DOHH2 (cell line): ENCODE data around the gene KIF21A.

Experiments used
- CTCF ChIP-seq: fragments of 200-600 bp; sonication (generic); IDR thresholded peaks from one replicate; pipeline ENCODE4 v1.5.1; 2014; ENCODE audit warnings: antibody characterized with exemption, mild to moderate bottlenecking, low read depth, low read length; ENCODE audit not compliant: poor library complexity, severe bottlenecking
- EZH2phosphoT487 ChIP-seq: fragments of 200-600 bp; sonication (generic); IDR thresholded peaks from 2 replicates; pipeline ENCODE4 v1.6.1; 2017; ENCODE audit warnings: borderline replicate concordance, mild to moderate bottlenecking, antibody characterized with exemption, low read length, moderate library complexity, mixed read lengths

- TF ChIP-seq CTCF (no peak), EZH2phosphoT487 (no peak)
Observed at GRCh38 chr12:39287817-39288216, 155.1 kb downstream of the KIF21A start.
